ENCODE results near the gene SLC4A1AP.

GRCh38 chr2:27724191-27724590 lies 60.5 kb downstream of the SLC4A1AP start:
- TF ChIP-seq, protein P1, sequence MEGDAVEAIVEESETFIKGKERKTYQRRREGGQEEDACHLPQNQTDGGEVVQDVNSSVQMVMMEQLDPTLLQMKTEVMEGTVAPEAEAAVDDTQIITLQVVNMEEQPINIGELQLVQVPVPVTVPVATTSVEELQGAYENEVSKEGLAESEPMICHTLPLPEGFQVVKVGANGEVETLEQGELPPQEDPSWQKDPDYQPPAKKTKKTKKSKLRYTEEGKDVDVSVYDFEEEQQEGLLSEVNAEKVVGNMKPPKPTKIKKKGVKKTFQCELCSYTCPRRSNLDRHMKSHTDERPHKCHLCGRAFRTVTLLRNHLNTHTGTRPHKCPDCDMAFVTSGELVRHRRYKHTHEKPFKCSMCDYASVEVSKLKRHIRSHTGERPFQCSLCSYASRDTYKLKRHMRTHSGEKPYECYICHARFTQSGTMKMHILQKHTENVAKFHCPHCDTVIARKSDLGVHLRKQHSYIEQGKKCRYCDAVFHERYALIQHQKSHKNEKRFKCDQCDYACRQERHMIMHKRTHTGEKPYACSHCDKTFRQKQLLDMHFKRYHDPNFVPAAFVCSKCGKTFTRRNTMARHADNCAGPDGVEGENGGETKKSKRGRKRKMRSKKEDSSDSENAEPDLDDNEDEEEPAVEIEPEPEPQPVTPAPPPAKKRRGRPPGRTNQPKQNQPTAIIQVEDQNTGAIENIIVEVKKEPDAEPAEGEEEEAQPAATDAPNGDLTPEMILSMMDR (IDR thresholded peaks at IDR 0.05): no peak
- TF ChIP-seq EZH2 (IDR thresholded peaks at IDR 0.05; ENCODE audit: borderline replicate concordance, insufficient read depth, low read depth, low read length, poor library complexity, severe bottlenecking): no peak
